Adipose tissue (tissue), 3 donors: ENCODE data around the gene GOLGA6L10. TPM values are rescaled to one million over a fixed set of nuclear protein-coding genes. Genes with fewer than 3 reads are reported as not detected.
"Not testable (repeated sequence)": the region's sequence is repeated elsewhere in the genome, so short reads cannot be mapped to it uniquely, and the experiment has no call there.

Source experiments
- H3K27ac ChIP-seq: one replicate; pipeline ENCODE4 v1.5.1; 2013; ENCODE audit warnings: low read depth, low read length
- WGBS, 3 donors: extraction: QIAGEN DNeasy Blood & Tissue Kit; methylation state at CpG; one replicate each; pipeline ENCODE4 v1.1.7; 2013; 5-methylcytosine and 5-hydroxymethylcytosine counted together
- polyA plus RNA-seq, 3 donors: library from polyadenylated mRNA; stranded (reverse); fragments of 200-250 nt; gene quantifications; one replicate each; pipeline ENCODE4 v1.2.3, GENCODE V29; 2013
- donor health status: healthy with polysubstance abuse.
- donor health status: Bipolar disorder and iron deficiency.
- donor health status: healthy.

Gene GOLGA6L10, protein sequence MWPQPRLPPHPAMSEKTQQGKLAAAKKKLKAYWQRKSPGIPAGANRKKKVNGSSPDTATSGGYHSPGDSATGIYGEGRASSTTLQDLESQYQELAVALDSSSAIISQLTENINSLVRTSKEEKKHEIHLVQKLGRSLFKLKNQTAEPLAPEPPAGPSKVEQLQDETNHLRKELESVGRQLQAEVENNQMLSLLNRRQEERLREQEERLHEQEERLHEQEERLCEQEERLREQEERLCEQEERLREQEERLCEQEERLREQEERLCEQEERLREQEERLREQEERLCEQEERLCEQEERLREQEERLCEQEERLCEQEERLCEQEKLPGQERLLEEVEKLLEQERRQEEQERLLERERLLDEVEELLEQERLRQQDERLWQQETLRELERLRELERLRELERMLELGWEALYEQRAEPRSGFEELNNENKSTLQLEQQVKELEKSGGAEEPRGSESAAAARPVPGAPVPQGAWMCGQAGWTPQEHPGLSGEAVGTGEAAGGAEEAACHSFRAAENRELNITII
- polyA plus RNA-seq, result under 1 TPM; 0.11 to 0.83 (median 0.79) TPM

DNA sequence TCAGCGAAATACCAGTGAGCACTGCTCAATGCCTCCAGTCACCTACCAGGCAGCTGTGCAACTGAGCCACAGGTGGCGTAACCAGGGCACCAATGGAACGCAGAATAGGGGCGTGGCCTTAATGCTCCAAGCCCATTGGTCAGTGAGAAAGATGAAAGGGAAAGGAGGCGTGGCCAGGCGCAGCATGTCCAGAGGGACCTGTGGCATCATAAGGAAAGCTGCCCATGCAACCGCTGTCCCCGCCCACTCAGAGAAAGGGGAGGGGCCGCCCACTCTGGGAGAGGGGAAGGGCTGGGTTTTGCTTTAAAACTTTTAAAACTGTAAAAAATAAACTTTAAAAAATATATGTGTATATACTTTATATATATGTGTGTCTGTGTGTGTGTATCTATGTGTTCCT lies at the start of gene GOLGA6L10:
GOLGA6L10 (minus strand) TSS at position 101 of the 400 bp plus-strand sequence; CDS start at position 1, 100 bp downstream.
- WGBS, 3 donors, result no CpG with 5 or more reads among the region's 9 CpGs
- H3K27ac ChIP-seq, result not testable (repeated sequence)

DNA sequence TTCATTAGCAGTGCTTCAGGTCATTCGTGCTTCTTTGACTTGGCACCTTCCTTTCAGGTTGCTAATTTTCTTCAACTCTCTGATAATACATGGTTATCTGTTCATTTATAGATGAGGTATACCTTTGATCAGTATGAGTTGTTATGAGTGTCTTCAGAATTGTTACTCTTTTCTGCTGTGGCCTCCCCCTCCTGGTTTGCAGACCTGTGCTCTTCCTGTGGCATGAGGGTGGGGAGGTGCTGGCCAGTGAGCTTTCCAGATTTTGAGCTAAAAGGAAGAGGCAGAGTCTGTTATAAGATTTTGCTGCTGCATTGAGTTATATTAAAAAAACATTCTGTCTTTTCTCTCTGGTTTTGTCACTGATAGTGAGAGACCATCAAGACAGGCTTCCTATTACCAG lies 49.5 kb upstream of the GOLGA6L10 start:
- no CpG with 5 or more reads among the region's 1 CpG for WGBS, 3 donors

DNA sequence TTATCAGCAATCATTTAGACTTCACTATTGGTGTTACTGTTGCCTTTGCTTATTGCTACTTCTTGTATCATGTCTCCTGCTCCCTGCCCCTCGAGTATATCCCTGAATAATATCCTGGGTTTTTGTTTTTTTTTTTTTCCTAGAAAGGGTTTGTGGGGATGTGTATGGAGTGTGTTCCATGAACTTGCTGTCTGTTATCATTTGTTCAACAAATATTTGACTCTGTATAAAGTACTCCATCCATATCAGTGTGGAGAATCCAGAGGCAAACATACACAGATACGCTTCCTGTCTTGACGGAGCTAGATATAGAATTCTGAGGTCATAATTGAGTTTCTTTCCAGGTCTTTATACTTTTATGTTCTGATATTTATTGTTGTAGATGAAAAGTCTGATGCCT lies 48.5 kb upstream of the GOLGA6L10 start:
- WGBS, 3 donors, result 54 to 93% (median 87%) methylated on average over 3 of the region's 3 CpGs
- no peak overlapping the region for H3K27ac ChIP-seq

More for the DNA sequence above, 49.5 kb upstream of the GOLGA6L10 start:
- no peak overlapping the region for H3K27ac ChIP-seq

DNA sequence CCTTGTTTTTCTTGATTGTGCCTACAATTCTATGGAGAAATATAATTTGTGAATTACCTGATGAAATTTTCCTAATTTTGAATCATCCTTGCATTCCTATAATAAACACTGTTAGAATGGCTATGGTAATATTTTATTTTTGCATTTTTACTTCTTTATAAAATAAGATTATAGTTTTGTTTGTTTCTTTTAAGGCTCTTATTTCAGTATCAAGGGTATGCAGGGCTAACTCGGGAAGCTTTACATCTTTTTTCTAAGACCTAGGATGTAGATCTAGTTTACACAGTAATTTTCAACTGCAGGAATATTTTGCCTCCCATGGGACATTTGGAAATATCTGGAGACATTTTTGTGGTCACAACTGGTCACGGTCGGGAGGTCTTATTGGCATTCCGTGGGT lies 46.5 kb upstream of the GOLGA6L10 start:
- not testable (repeated sequence) for H3K27ac ChIP-seq
- WGBS, 3 donors, result 80 to 85% (median 83%) methylated on average over 1 of the region's 4 CpGs

DNA sequence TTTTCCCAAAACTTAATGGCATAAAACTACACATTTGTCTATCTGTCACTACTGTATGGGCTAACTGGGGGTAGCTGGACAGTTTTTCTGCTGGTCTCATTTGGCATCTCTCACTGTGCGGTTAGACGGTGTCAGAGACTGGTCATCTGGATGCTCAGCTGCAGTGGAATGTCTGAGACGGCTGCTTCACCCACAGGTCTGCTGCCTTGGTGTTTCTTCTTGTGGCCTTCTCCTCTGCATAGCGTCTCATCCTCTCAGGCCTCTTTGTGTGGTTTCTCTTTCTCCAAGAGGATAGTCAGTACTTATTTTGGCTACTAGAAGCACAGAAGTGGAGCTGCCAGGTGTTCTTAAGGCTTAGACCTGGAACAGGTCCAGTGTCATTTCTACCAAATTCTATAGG lies 44.4 kb upstream of the GOLGA6L10 start:
- no peak overlapping the region for H3K27ac ChIP-seq
- 93 to 99% (median 96%) methylated on average over 4 of the region's 4 CpGs for WGBS, 3 donors

DNA sequence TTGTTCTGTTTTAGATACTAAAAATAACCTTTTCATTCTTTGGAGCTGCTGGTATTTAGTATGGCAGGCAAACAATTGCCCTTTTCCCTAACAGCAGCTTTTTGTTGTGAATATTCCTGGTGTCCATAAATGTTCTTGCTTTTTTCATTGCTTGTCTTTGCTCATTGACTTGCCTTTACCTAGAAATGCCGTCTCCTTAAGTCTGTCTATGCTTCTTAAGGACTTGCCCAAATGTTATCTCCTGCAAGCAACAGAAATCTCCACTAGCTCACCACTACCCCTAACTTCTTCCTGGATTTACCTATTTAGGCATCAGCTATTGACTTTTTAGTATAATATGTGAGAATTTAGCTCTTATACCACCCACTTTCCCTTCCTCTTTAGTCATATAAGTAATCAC lies 42.8 kb upstream of the GOLGA6L10 start:
- H3K27ac ChIP-seq, result not testable (repeated sequence)
- WGBS, 3 donors, result 89 to 96% (median 93%) methylated on average over 1 of the region's 1 CpG

DNA sequence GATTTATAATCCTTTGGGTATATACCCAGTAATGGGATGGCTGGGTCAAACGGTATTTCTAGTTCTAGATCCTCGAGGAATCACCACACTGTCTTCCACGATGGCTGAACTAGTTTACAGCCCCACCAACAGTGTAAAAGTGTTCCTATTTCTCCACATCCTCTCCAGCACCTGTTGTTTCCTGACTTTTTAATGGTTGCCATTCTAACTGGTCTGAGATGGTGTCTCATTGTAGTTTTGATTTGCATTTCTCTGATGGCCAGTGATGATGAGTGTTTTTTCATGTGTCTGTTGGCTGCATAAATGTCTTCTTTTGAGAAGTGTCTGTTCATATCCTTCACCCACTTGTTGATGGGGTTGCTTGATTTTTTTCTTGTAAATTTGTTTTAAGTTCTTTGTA lies 40.9 kb upstream of the GOLGA6L10 start:
- H3K27ac ChIP-seq, result not testable (repeated sequence)
- WGBS, 3 donors, result 96 to 100% (median 97%) methylated on average over 3 of the region's 3 CpGs

DNA sequence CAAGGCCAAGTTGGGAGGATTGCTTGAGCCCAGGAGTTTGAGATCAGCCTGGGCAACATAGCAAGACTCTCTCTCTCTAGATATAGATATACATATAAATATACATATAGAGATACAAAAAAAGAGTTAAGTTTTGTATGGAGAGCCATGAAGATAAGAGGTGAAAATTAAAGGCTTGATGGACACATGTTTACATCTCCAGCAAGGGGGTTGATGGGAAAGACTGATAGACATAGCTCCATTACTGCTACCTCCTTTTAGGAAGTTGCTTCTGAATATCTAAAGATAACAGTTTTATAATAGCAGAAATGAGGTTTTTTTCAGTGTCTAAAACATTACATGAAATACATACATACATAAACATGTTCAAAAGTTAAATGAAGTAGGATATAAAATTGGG lies 37.9 kb upstream of the GOLGA6L10 start:
- H3K27ac ChIP-seq, result not testable (repeated sequence)

DNA sequence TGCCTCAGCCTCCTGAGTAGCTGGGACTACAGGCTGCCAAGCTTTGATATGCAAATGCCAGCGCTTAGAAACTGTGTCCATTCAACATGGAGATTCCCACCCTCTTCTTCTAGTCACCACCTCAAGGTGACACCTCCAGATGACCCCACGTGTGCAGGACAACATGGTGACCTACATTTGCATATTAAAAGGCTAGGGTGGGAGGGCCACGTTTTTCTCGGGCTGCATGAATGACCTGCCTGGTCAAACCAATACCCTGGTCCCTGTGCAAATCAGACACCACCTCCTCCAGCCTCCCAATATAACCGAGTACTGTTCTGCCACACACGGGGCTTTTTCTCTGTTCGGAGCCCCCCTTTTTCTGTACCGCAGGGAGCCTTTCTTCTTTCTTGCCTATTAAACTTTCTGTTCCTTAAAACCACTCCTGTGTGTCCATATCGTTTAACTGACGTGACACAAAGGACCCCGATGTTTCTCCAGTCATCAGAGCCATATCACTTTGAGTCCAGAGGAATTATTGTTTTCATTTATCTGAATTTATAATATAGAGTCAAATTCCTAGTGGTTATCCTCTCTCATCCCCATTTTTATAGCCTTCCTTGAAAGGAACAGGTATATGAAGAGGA lies 32.2 kb upstream of the GOLGA6L10 start:
- WGBS, 3 donors, result 77 to 85% (median 83%) methylated on average over 10 of the region's 11 CpGs
- H3K27ac ChIP-seq, result not testable (repeated sequence)

DNA sequence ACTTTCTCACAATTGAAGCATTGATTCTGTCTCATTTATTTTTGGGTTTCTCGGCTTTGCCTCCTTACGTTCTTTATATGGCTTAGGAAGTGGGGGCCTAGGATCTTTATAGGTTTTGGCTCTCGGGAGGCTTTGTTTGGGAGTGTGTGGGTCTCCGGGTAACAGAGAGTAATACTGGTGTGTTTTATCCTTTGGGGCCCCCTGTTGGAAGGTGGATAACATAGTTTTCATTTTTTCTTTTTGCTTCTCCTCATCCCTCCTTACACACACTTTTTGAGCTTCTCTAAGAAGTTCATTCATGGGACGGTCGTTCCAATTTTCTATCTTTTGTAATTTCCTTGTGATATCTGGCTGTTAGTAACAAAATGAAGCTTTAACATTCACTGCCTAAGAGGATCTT lies 30.3 kb upstream of the GOLGA6L10 start:
- 80 to 91% (median 90%) methylated on average over 6 of the region's 6 CpGs for WGBS, 3 donors
- not testable (repeated sequence) for H3K27ac ChIP-seq

DNA sequence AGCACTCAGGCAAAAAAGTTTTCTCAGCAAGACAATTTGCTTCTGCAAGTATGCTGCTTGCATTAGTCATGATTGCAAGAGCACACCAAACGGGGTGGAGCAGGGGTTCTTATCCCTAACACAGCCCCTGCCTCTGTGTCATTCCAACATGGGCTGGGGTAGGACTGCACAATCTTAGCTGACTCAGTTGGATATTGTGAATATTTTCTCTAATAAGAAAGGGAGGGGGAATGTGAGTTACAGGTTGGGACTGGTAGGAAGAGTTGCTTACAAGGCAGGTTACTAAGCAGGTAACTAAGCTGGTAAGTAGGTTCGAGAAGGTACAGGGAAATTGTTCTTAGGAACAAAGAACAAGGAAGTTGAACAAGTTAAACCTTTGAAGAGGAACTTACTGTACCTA lies 24.4 kb upstream of the GOLGA6L10 start:
- WGBS, 3 donors, result 35 to 70% (median 37%) methylated on average over 2 of the region's 2 CpGs
- H3K27ac ChIP-seq, result not testable (repeated sequence)

DNA sequence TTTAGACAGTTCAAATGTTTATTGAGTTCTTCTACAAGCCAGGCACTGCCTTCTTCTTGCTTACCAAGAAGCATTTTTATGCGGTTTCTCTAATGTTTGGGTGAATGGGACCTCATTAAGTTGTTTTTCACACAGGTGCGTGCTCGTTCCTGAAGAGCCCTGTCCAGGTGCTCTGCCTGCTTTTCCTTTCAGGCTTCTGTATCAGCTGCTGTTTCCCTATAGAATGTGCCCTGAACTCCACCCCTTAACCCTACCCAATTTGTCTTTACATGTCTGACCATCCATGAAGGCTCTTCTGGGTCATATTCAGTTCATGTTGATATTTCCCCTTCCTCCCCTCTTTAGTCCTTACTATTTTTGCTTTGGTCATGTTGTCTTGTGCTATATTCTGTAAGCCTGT lies 22.4 kb upstream of the GOLGA6L10 start:
- H3K27ac ChIP-seq, result no peak overlapping the region
- WGBS, 3 donors, result 80 to 89% (median 89%) methylated on average over 3 of the region's 3 CpGs

DNA sequence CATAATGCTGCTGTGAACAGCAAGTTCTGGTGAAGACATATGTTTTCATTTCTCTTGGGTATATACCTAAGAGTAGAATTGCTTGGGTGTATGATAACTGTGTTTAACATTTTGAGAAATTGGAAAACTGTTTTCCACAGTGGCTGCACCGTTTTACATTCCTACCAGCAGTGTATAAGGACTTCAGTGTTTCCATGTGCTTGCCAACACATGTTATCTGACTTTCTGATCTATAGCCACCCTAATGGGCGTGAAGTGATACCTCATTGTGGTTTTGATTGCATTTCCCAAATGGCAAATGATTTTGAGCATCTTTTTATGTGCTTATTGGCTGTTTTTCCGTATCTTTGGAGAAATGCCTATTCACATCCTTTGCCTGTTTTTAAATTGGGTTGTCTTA lies 18.5 kb upstream of the GOLGA6L10 start:
- WGBS, 3 donors, result 42 to 71% (median 50%) methylated on average over 2 of the region's 3 CpGs
- H3K27ac ChIP-seq, result not testable (repeated sequence)

DNA sequence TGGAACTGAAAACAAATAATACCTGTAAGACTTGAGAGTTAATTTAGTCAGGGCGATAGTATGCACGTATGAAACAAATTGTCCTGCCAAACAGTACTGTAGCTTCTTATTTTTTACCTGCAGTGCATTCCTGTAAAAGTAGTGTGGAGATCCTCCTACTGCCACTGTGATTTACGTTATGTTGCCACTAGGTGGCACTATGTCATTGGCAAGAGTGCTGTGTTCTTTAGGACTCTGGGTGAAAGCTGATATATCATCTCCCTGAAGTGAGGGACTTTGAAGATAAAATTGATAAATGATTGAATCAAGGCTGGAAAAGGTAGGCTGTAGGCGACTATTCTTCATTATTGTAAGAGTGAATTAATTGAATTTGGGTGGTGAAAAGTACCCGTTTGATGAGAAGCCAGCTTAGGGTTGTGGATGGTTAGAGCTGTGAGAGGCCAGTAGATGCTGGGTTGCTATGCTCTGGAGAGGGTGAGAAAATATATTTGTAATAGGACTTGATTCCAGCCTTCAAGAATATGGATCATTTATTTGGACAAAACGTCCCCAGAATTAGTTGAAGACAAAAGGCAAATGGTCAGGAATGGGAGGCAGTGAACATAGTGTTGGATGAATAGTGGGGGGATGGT lies 16.5 kb upstream of the GOLGA6L10 start:
- H3K27ac ChIP-seq, result not testable (repeated sequence)
- WGBS, 3 donors, result 0% methylated on average over 1 to 2 of the region's 6 CpGs

DNA sequence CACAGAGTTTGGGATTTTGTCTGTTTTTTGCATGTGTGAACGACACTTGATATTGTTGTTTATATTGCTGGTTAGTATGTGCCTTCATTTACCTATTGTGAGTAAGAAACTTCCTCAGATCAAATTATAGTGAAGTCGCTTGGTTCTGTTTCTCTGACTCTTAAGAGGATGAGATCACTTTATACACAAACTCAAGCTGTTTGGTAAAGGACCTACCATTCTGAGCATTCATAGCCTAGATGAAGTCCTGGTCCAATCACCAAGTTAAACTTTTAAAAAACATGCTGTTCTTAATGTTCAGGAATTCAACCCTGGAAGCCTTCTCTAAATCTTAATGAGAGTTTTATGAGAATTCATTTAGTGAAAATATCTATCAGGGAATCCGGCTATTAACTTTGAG lies 15.3 kb upstream of the GOLGA6L10 start:
- 83 to 92% methylated on average over 1 of the region's 3 CpGs; no CpG with 5 or more reads in 1 of the 3 donors for WGBS, 3 donors
- H3K27ac ChIP-seq, result not testable (repeated sequence)

DNA sequence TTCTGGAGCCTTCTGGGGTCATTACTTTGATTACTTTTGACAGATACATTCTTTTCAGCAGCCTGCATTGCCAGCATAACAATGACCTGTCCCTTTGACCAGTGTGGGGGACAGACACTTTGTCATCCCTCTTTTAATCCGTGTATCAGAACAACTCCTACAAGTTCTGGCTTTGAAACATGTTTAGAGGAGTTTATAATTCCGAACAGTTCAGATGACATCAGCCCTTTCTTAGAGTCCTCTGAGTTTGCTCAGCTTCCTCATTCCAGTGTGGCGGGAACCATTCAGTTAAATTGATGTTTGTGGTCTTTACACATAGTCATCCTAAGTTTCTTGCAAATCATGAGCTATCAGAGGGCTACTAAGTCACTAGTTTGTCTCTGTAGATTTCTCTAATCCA lies 13.5 kb upstream of the GOLGA6L10 start:
- H3K27ac ChIP-seq, result not testable (repeated sequence)
- WGBS, 3 donors, result no CpG with 5 or more reads among the region's 3 CpGs

DNA sequence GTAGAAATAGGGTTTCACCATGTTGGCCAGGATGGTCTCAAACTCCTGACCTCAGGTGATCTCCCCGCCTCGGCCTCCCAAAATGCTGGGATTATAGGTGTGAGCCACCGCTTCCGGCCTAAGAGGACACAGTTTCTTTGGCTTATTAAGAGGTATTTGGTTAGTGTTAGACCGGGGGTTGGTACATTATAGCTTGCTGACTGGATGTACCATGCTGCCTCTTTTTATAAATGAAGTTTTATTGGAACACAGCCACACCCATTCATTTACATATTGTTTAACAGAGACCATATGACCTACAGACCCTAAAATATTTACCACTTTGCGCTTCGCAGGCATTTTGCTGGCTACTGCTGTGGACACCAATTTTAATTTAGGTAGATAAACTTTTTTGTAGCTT lies 11.3 kb upstream of the GOLGA6L10 start:
- not testable (repeated sequence) for H3K27ac ChIP-seq
- WGBS, 3 donors, result no CpG with 5 or more reads among the region's 7 CpGs

DNA sequence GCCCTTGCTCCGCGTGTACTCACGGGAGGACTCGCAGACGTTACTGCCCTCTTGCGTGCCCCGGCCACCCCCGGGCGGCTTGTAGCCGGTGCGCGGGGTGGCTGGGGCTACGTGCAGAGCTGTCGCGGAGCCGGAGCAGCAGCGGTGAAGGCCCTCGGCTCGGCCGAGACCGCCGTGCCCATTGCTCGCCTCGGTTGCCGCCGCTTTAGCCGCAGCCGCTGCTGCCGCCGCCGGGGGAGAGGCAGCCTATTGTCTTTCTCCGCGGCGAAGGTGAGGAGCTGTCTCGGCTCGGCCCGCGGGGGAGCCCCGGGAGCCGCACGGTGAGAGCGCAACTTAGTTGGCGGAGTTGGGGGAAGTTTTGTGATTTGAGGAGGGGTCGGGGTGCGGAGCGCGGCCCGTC lies 5.8 kb upstream of the GOLGA6L10 start:
- H3K27ac ChIP-seq, result not testable (repeated sequence)
- WGBS, 3 donors, result no CpG with 5 or more reads among the region's 48 CpGs

DNA sequence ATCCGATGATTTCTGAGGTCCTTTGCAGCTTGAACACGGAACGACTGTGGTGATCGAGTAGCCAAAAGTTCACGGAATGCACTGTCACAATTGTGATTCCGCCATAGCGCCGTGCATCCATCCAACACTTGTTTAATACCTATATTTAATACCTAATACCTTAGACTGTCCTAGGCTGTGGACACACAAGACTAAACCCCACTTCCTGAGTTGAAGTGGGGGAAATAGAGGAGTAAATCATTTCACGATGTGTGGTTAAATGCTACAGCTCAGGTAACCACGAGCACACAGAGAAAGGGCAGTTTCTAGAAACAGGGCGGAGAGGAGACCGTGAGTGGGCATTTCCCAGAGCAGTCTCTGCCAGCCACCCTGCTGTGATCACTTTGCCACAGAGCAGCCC lies 5.3 kb upstream of the GOLGA6L10 start:
- WGBS, 3 donors, result 0 to 4% (median 0%) methylated on average over 3 to 5 of the region's 12 CpGs
- H3K27ac ChIP-seq, result not testable (repeated sequence)
